GM23248 (cell line): ENCODE measurements around the gene RBM34. TPM values are rescaled to one million over a fixed set of nuclear protein-coding genes. Genes with fewer than 3 reads are reported as not detected.
"Not testable (repeated sequence)": the region's sequence is repeated elsewhere in the genome, so short reads cannot be mapped to it uniquely, and the experiment has no call there.

ENCODE experiments used
- DNase-seq: peaks from one replicate; pipeline ENCODE4 v3.0.0-alpha.2; 2015
- H2AFZ ChIP-seq: fragments of 200-600 bp; sonication (generic); 2 replicates; pipeline ENCODE4 v1.6.1; 2016; ENCODE audit warnings: antibody characterized with exemption
- H3F3A ChIP-seq: fragments of 200-600 bp; sonication (generic); 2 replicates; pipeline ENCODE4 v1.6.1; 2016; ENCODE audit warnings: mild to moderate bottlenecking, antibody characterized with exemption, mixed run types; ENCODE audit not compliant: insufficient read depth
- H3K27ac ChIP-seq: fragments of 200-600 bp; sonication (generic); 2 replicates; pipeline ENCODE4 v1.5.1; 2016; ENCODE audit warnings: mild to moderate bottlenecking
- H3K27me3 ChIP-seq: fragments of 200-600 bp; sonication (generic); replicated peaks from 2 replicates; pipeline ENCODE4 v1.6.1; 2016; ENCODE audit warnings: mild to moderate bottlenecking; ENCODE audit not compliant: insufficient read depth
- H3K36me3 ChIP-seq: fragments of 200-600 bp; sonication (generic); 2 replicates; pipeline ENCODE4 v1.6.1; 2016; ENCODE audit warnings: low read depth, mild to moderate bottlenecking
- H3K4me1 ChIP-seq: fragments of 200-600 bp; sonication (generic); 2 replicates; pipeline ENCODE4 v1.6.1; 2016; ENCODE audit warnings: mild to moderate bottlenecking; ENCODE audit not compliant: insufficient read depth
- H3K4me2 ChIP-seq: fragments of 200-600 bp; sonication (generic); one replicate; pipeline ENCODE4 v1.6.1; 2016; ENCODE audit warnings: mild to moderate bottlenecking; ENCODE audit not compliant: unreplicated experiment
- H3K4me3 ChIP-seq: fragments of 200-600 bp; sonication (generic); 2 replicates; pipeline ENCODE4 v1.5.1; 2016; ENCODE audit warnings: mild to moderate bottlenecking
- H3K79me2 ChIP-seq: fragments of 200-600 bp; sonication (generic); 2 replicates; pipeline ENCODE4 v1.6.1; 2016; ENCODE audit warnings: mild to moderate bottlenecking; ENCODE audit not compliant: insufficient read depth
- H3K9ac ChIP-seq: fragments of 200-600 bp; sonication (generic); 2 replicates; pipeline ENCODE4 v1.6.1; 2016; ENCODE audit warnings: mild to moderate bottlenecking
- H3K9me2 ChIP-seq: fragments of 200-600 bp; sonication (generic); 2 replicates; pipeline ENCODE4 v1.6.1; 2016; ENCODE audit warnings: mixed run types, mild to moderate bottlenecking, moderate library complexity; ENCODE audit not compliant: insufficient read depth
- H3K9me3 ChIP-seq: fragments of 200-600 bp; sonication (generic); one replicate; pipeline ENCODE4 v1.6.1; 2017; ENCODE audit warnings: low read depth
- H4K20me1 ChIP-seq: fragments of 200-600 bp; sonication (generic); 2 replicates; pipeline ENCODE4 v1.6.0; 2016; ENCODE audit not compliant: insufficient read depth
- EZH2 ChIP-seq: fragments of 200-600 bp; sonication (generic); IDR thresholded peaks from 2 replicates; pipeline ENCODE4 v1.6.1; 2018; ENCODE audit warnings: antibody characterized with exemption, mild to moderate bottlenecking; ENCODE audit not compliant: insufficient read depth, poor library complexity, severe bottlenecking
- EZH2phosphoT487 ChIP-seq: fragments of 200-600 bp; sonication (generic); IDR thresholded peaks from 2 replicates; pipeline ENCODE4 v1.6.1; 2018; ENCODE audit warnings: antibody characterized with exemption, moderate library complexity, mild to moderate bottlenecking, low read depth; ENCODE audit not compliant: insufficient read depth
- WGBS, 2 experiments: methylation state at CpG; one replicate each; pipeline ENCODE4 v1.1.6; 2015 to 2017; ENCODE audit warnings: low lambda C conversion rate in 2 of 2, low coverage in 1 of 2; ENCODE audit errors: missing lambda C conversion rate in 2 of 2; 5-methylcytosine and 5-hydroxymethylcytosine counted together
- in situ Hi-C: fragments of 300-500 bp; cut with MboI; formaldehyde crosslinking; loops from 2 replicates; pipeline ENCODE4 v1.15.0; 2020
- polyA plus RNA-seq: library from polyadenylated mRNA; unstranded; fragments of >200 nt; fragmentation: Nextera tagmentation; extraction: Ambion mirVana; gene quantifications from 2 replicates; pipeline ENCODE4 v1.2.1, GENCODE V29; 2016
- total RNA-seq: library from RNA; depleted of rRNA; stranded (reverse); fragments of >200 nt; shearing (Covaris generic); gene quantifications from 2 replicates; pipeline ENCODE4 v1.2.3, GENCODE V29; 2014

Gene RBM34
- total and polyA plus RNA-seq, 2 experiments from 2014 or later, result 53.6 to 79.3 TPM

- TF ChIP-seq EZH2phosphoT487, result no peak
- no peak for TF ChIP-seq EZH2
- Histone ChIP-seq H2AFZ (no peak overlapping the region), H3K9me3 (no peaks in the 10 kb centered on the region), H3K79me2 (no peaks in the 10 kb centered on the region; the same call in 1 of the 2 replicates), H3K4me1 (no peaks in the 10 kb centered on the region), H3K4me3 (no peak overlapping the region), H3K27ac (no peak overlapping the region), H3K27me3 (no peaks in the 10 kb centered on the region), H4K20me1 (no peaks in the 10 kb centered on the region), H3K9me2 (no peaks in the 10 kb centered on the region), H3K4me2 (no peak overlapping the region), H3K36me3 (peaks cover 43% of the 10 kb centered on the region), H3K9ac (no peak overlapping the region), H3F3A (peaks cover 16% of the 10 kb centered on the region; the same call in 1 of the 2 replicates)
- in situ Hi-C loops, result no loop called here
- DNase-seq, result no peak
- WGBS, 2 experiments, result 90% methylated on average over 3 of the region's 3 CpGs
Observed at GRCh38 chr1:235168375-235168774, 7.3 kb upstream of the RBM34 start.

DNA sequence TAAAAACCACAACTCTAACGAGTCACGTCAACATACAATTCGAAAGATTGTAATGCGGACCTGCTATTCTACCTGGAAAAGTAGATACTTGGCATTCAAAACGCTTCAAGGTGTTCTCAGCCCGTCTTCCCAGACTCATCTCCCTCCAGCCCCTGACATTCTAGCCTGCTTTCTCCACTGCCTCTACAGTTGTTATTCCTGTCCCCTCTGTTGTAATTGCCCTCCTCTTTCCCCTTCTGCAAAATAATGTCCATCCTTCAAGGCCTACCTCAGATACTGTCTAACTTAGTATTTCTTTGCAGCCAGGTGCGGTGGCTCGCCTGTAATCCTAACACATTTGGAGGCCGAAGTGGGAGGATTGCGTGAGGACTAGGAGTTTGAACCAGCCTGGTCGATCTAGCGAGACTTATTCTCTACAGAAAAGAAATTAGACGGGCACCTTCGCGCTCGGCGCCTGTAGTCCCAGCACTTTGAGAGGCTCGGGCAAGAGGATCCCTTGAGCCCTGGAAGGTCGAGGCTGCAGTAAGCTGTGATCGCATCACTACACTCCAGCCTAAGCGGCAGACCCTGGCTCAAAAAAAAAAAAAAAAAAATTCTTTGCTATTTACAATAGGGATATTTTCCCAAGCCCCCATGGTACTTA, 756 bp upstream of the RBM34 start:
- 66 to 67% methylated on average over 21 of the region's 21 CpGs for WGBS, 2 experiments

GRCh38 chr1:235160383-235160956, 580 bp downstream of the RBM34 start:
- peak overlapping the region; percentile 93 for H3K4me3 ChIP-seq
- H3K4me1 ChIP-seq, result peaks cover 14% of the 10 kb centered on the region
- H3K9ac ChIP-seq, result peak overlapping the region; percentile 92
- no peaks in the 10 kb centered on the region for H3K9me2 ChIP-seq
- in situ Hi-C loops, result no loop called here
- H3K36me3 ChIP-seq, result peaks cover 23% of the 10 kb centered on the region
- peak overlapping the region; percentile 92 for H2AFZ ChIP-seq
- H4K20me1 ChIP-seq, result no peaks in the 10 kb centered on the region
- peaks cover 6% of the 10 kb centered on the region; the same call in 1 of the 2 replicates for H3F3A ChIP-seq
- WGBS, 2 experiments, result 2 to 4% methylated on average over 14 of the region's 14 CpGs
- H3K79me2 ChIP-seq, result peaks cover 49% of the 10 kb centered on the region
- H3K4me2 ChIP-seq, result peak overlapping the region; percentile 82
- H3K27me3 ChIP-seq, result no peaks in the 10 kb centered on the region
- peak; percentile 73 for DNase-seq
- TF ChIP-seq EZH2 (no peak), EZH2phosphoT487 (no peak)
- H3K9me3 ChIP-seq, result no peaks in the 10 kb centered on the region
- peak overlapping the region; percentile 85 for H3K27ac ChIP-seq

More for the DNA sequence above, 756 bp upstream of the RBM34 start:
- H3K27me3 ChIP-seq, result no peaks in the 10 kb centered on the region
- peak overlapping the region; percentile 93 for H3K4me3 ChIP-seq
- peak overlapping the region; percentile 85 for H3K27ac ChIP-seq
- peak overlapping the region; percentile 82 for H3K4me2 ChIP-seq
- H2AFZ ChIP-seq, result peak overlapping the region; percentile 92
- no peak for DNase-seq
- H3K9me3 ChIP-seq, result no peaks in the 10 kb centered on the region
- H4K20me1 ChIP-seq, result no peaks in the 10 kb centered on the region
- peaks cover 14% of the 10 kb centered on the region for H3K4me1 ChIP-seq
- H3K9ac ChIP-seq, result peak overlapping the region; percentile 92
- H3K9me2 ChIP-seq, result no peaks in the 10 kb centered on the region
- peaks cover 6% of the 10 kb centered on the region; the same call in 1 of the 2 replicates for H3F3A ChIP-seq
- H3K36me3 ChIP-seq, result peaks cover 17% of the 10 kb centered on the region
- H3K79me2 ChIP-seq, result peaks cover 40% of the 10 kb centered on the region
- TF ChIP-seq EZH2 (no peak), EZH2phosphoT487 (no peak)
- in situ Hi-C loops, result no loop called here

- peak overlapping the region; percentile 92 for H3K9ac ChIP-seq
- H3K9me3 ChIP-seq, DNase-seq, H3K27me3 ChIP-seq, H4K20me1 ChIP-seq, in situ Hi-C loops, H3K9me2 ChIP-seq, H3F3A ChIP-seq: not testable (repeated sequence)
- peak overlapping the region; percentile 93 for H3K4me3 ChIP-seq
- 92% methylated on average over 9 of the region's 9 CpGs for WGBS, 2 experiments
- peaks cover 55% of the 10 kb centered on the region for H3K79me2 ChIP-seq
- H3K4me2 ChIP-seq, result peak overlapping the region; percentile 82
- H3K36me3 ChIP-seq, result peaks cover 27% of the 10 kb centered on the region
- H3K4me1 ChIP-seq, result peaks cover 14% of the 10 kb centered on the region
- H2AFZ ChIP-seq, result peak overlapping the region; percentile 92
- peak overlapping the region; percentile 85; the same call in 1 of the 2 replicates for H3K27ac ChIP-seq
Observed at GRCh38 chr1:235159930-235160329, 1.1 kb downstream of the RBM34 start.

DNA sequence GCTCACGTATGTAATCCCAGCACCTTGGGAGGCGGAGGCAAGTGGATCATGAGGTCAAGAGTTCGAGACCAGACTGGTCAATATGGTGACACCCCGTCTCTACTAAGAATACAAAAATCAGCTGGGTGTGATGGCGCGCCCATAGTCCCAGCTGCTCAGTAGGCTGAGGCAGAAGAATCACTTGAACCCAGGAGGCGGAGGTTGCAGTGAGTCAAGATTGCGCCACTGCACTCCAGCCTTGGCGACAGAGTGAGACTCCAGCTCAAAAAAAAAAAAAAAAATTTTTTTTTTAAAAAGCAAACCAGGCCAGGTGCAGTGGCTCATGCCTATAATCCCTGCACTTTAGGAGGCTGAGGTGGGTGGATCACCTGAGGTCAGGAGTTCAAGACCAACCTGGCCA, 1.8 kb downstream of the RBM34 start:
- in situ Hi-C loops, H4K20me1 ChIP-seq, H3F3A ChIP-seq, DNase-seq, H3K27ac ChIP-seq, H3K9me3 ChIP-seq, H3K4me2 ChIP-seq, H3K4me3 ChIP-seq, H2AFZ ChIP-seq, H3K27me3 ChIP-seq, H3K9ac ChIP-seq, H3K9me2 ChIP-seq: not testable (repeated sequence)
- 92 to 94% methylated on average over 9 of the region's 9 CpGs for WGBS, 2 experiments
- peaks cover 61% of the 10 kb centered on the region for H3K79me2 ChIP-seq
- peaks cover 14% of the 10 kb centered on the region for H3K4me1 ChIP-seq
- peaks cover 33% of the 10 kb centered on the region for H3K36me3 ChIP-seq
